ENCODE data around the gene POSTN.

Gene POSTN

GRCh38 chr13:37526710-37527473 is 71.7 kb downstream of the POSTN start:
- DNase-seq (ENCODE audit: insufficient read length, low spot score) (no peak), FAIRE-seq (no peak)

- DNase-seq (ENCODE audit: insufficient read length, low spot score) (no peak), FAIRE-seq (no peak)
Measured at GRCh38 chr13:37515226-37515625, 83.3 kb downstream of the POSTN start.
